HEK293 (cell line): ENCODE results near the gene NTN4.
"Not testable (repeated sequence)": the region's sequence is repeated elsewhere in the genome, so short reads cannot be mapped to it uniquely, and the experiment has no call there.

Experiments used
- CTCF ChIA-PET: fragments of 350-600 bp; formaldehyde crosslinking; extraction: SDS; loops from one replicate; lab custom pipeline; 2021; ENCODE audit warnings: antibody characterized with exemption; lab: Yijun Ruan, JAX
- POLR2A ChIA-PET: fragments of 300-600 bp; formaldehyde crosslinking; extraction: SDS; loops from one replicate; lab custom pipeline; 2020; ENCODE audit warnings: antibody characterized with exemption, inconsistent platforms; lab: Yijun Ruan, JAX
- H3K27ac ChIP-seq: fragments of 200-500 bp; sonication (Bioruptor generic); 2 replicates; pipeline ENCODE4 v1.5.1; 2014; ENCODE audit warnings: low read depth, low read length, control low read depth, inconsistent platforms; ENCODE audit errors: extremely low read depth
- H3K36me3 ChIP-seq, 2 experiments: fragments of 200-500 bp in 1 of 2; sonication (Bioruptor generic) in 1 of 2; 1 replicate in 1 of 2; 2 replicates in 1 of 2; pipeline ENCODE4 v1.5.1; 2014 to 2017; ENCODE audit warnings: inconsistent platforms in 2 of 2, low read length in 2 of 2; ENCODE audit not compliant: control insufficient read depth in 2 of 2, insufficient read depth in 1 of 2
- H3K4me1 ChIP-seq: fragments of 200-500 bp; sonication (Bioruptor generic); 2 replicates; pipeline ENCODE4 v1.5.1; 2014; ENCODE audit warnings: mild to moderate bottlenecking, low read length, inconsistent platforms; ENCODE audit not compliant: control insufficient read depth, insufficient read depth
- H3K4me3 ChIP-seq: 2 replicates; pipeline ENCODE4 v1.5.1; 2011; ENCODE audit warnings: low read depth, mild to moderate bottlenecking, control low read depth, low read length, moderate library complexity
- H3K9me3 ChIP-seq: fragments of 200-500 bp; sonication (Bioruptor generic); 2 replicates; pipeline ENCODE4 v1.5.1; 2014; ENCODE audit warnings: low read depth, low read length, inconsistent platforms; ENCODE audit not compliant: control insufficient read depth, insufficient read depth
- GLIS2 ChIP-seq: fragments of 450-650 bp; formaldehyde crosslinking; IDR thresholded peaks from 2 replicates; pipeline ENCODE4 v1.5.1; 2016; ENCODE audit warnings: missing biosample characterization, missing genetic modification characterization
- HOXA7 ChIP-seq: sonication (generic); formaldehyde crosslinking; IDR thresholded peaks from 2 replicates; pipeline ENCODE4 v1.8.1; 2022; ENCODE audit warnings: missing genetic modification reagents, borderline replicate concordance
- IKZF3 ChIP-seq: fragments of 450-650 bp; IDR thresholded peaks from 2 replicates; pipeline ENCODE4 v1.5.0; 2018; ENCODE audit warnings: missing biosample characterization, mild to moderate bottlenecking, missing genetic modification characterization, moderate library complexity
- KLF9 ChIP-seq: fragments of 450-650 bp; formaldehyde crosslinking; IDR thresholded peaks from 2 replicates; pipeline ENCODE4 v1.5.1; 2016; ENCODE audit warnings: missing biosample characterization, missing genetic modification characterization, low read depth
- SCRT1 ChIP-seq: fragments of 450-650 bp; formaldehyde crosslinking; IDR thresholded peaks from 2 replicates; pipeline ENCODE4 v1.5.1; 2016; ENCODE audit warnings: missing biosample characterization, missing genetic modification characterization, borderline replicate concordance
- YY2 ChIP-seq: fragments of 450-650 bp; formaldehyde crosslinking; IDR thresholded peaks from 2 replicates; pipeline ENCODE4 v1.5.1; 2016; ENCODE audit warnings: missing biosample characterization, missing genetic modification characterization
- ZBTB7A ChIP-seq: fragments of 450-650 bp; formaldehyde crosslinking; IDR thresholded peaks from 2 replicates; pipeline ENCODE4 v1.5.1; 2016; ENCODE audit warnings: low read depth, missing biosample characterization, missing genetic modification characterization
- ZFP3 ChIP-seq: fragments of 450-650 bp; formaldehyde crosslinking; IDR thresholded peaks from 2 replicates; pipeline ENCODE4 v1.5.1; 2016; ENCODE audit warnings: low read depth, missing biosample characterization, missing genetic modification characterization
- ZNF175 ChIP-seq: fragments of 450-650 bp; formaldehyde crosslinking; IDR thresholded peaks from 2 replicates; pipeline ENCODE4 v1.5.1; 2016; ENCODE audit warnings: missing biosample characterization, missing genetic modification characterization
- ZNF211 ChIP-seq: fragments of 450-650 bp; formaldehyde crosslinking; IDR thresholded peaks from 2 replicates; pipeline ENCODE4 v1.5.1; 2016; ENCODE audit warnings: low read depth, missing biosample characterization, missing genetic modification characterization
- ZNF24 ChIP-seq: fragments of 450-650 bp; formaldehyde crosslinking; IDR thresholded peaks from 2 replicates; pipeline ENCODE4 v1.5.1; 2016; ENCODE audit warnings: missing biosample characterization, missing genetic modification characterization
- ZNF274 ChIP-seq, 2 experiments: fragments of 200-500 bp in 1 of 2; fragments of 450-650 bp in 1 of 2; sonication (Bioruptor generic) in 1 of 2; formaldehyde crosslinking in 1 of 2; IDR thresholded peaks; 2 replicates each; pipeline versions ENCODE4 v1.5.1 to v1.6.1; 2014 to 2016; ENCODE audit warnings: borderline replicate concordance in 1 of 2, inconsistent platforms in 1 of 2, low read length in 1 of 2, missing biosample characterization in 1 of 2, missing genetic modification characterization in 1 of 2
- ZNF335 ChIP-seq: fragments of 450-650 bp; formaldehyde crosslinking; conservative IDR thresholded peaks from 2 replicates; pipeline ENCODE4 v1.5.1; 2016; ENCODE audit warnings: missing biosample characterization, missing genetic modification characterization
- ZNF394 ChIP-seq: fragments of 450-650 bp; formaldehyde crosslinking; IDR thresholded peaks from 2 replicates; pipeline ENCODE4 v1.5.1; 2016; ENCODE audit warnings: missing biosample characterization, missing genetic modification characterization, mild to moderate bottlenecking, moderate library complexity, borderline replicate concordance
- ZNF404 ChIP-seq: fragments of 450-650 bp; formaldehyde crosslinking; IDR thresholded peaks from 2 replicates; pipeline ENCODE4 v1.5.1; 2017; ENCODE audit warnings: missing biosample characterization, missing genetic modification characterization
- ZNF416 ChIP-seq: fragments of 450-650 bp; formaldehyde crosslinking; IDR thresholded peaks from 2 replicates; pipeline ENCODE4 v1.5.1; 2016; ENCODE audit warnings: missing biosample characterization, missing genetic modification characterization
- ZNF433 ChIP-seq: fragments of 450-650 bp; formaldehyde crosslinking; IDR thresholded peaks from 2 replicates; pipeline ENCODE4 v1.5.1; 2016; ENCODE audit warnings: missing biosample characterization, missing genetic modification characterization, low read depth
- ZNF501 ChIP-seq: fragments of 450-650 bp; formaldehyde crosslinking; IDR thresholded peaks from 2 replicates; pipeline ENCODE4 v1.5.1; 2016; ENCODE audit warnings: missing biosample characterization, missing genetic modification characterization
- ZNF521 ChIP-seq: fragments of 450-650 bp; formaldehyde crosslinking; IDR thresholded peaks from 2 replicates; pipeline ENCODE4 v1.5.1; 2017; ENCODE audit warnings: missing biosample characterization, mild to moderate bottlenecking, missing genetic modification characterization
- ZNF560 ChIP-seq: fragments of 450-650 bp; formaldehyde crosslinking; IDR thresholded peaks from 2 replicates; pipeline ENCODE4 v1.5.1; 2017; ENCODE audit warnings: missing biosample characterization, missing genetic modification characterization, borderline replicate concordance
- ZNF600 ChIP-seq: fragments of 450-650 bp; formaldehyde crosslinking; IDR thresholded peaks from 2 replicates; pipeline ENCODE4 v1.5.1; 2016; ENCODE audit warnings: missing biosample characterization, missing genetic modification characterization
- TF ChIP-seq, protein P1 (sequence below): fragments of 450-650 bp; formaldehyde crosslinking; IDR thresholded peaks from 2 replicates; pipeline ENCODE4 v1.5.1; 2016; ENCODE audit warnings: missing biosample characterization, missing genetic modification characterization

The NTN4 gene

DNA sequence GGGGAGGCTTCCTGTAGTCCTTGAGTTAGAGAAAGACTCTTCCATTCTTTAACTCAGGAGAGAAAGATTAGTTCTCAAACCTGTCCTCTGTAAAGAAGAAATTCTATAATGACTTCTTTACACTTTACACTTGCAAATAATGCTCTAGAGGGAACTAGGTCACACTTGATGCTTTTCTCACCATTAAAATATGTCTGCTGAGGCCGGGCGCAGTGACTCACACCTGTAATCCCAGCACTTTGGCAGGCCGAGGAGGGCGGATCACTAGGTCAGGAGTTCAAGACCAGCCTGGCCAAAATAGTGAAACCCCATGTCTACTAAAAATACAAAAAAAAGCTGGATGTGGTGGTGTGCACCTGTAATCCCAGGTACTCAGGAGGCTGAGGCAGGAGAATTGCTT lies 6.3 kb downstream of the NTN4 start:
- no peak overlapping the region for H3K27ac ChIP-seq

DNA sequence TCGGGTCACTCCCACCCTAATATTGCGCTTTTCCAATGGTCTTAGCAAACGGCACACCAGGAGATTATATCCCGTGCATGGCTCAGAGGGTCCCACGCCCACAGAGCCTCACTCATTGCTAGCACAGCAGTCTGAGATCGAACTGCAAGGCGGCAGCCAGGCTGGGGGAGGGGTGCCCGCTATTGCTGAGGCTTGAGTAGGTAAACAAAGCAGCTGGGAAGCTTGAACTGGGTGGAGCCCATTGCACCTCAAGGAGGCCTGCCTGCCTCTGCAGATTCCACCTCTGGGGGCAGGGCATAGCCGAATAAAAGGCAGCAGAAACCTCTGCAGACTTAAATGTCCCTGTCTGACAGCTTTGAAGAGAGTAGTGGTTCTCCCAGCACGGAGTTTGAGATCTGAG lies 15.1 kb downstream of the NTN4 start:
- H3K27ac ChIP-seq, POLR2A ChIA-PET, H3K4me3 ChIP-seq, H3K9me3 ChIP-seq, H3K36me3 ChIP-seq, H3K4me1 ChIP-seq: not testable (repeated sequence)
- CTCF ChIA-PET: interaction anchor here (0.6 kb wide), 1 partner anchor 1633 kb away, joined by 3 read pairs; no protein-coding TSS in a partner anchor

More for the DNA sequence above, 6.3 kb downstream of the NTN4 start:
- H3K9me3 ChIP-seq: no peaks in the 10 kb centered on the region
- no peak overlapping the region for H3K4me3 ChIP-seq
- no peak for TF ChIP-seq ZBTB7A (tag by site-specific recombination)
- no peak for TF ChIP-seq HOXA7 (CRISPR knock-in tag)
- TF ChIP-seq ZNF501: no peak
- no peak for TF ChIP-seq ZNF433
- TF ChIP-seq KLF9: no peak
- TF ChIP-seq ZNF211: no peak
- no peak for TF ChIP-seq YY2 (tag by site-specific recombination)
- peaks cover 0 to 3% of the 10 kb centered on the region in 2 experiments; a peak in 2 of 3 replicates for H3K36me3 ChIP-seq
- CTCF ChIA-PET: no interaction called here
- H3K4me1 ChIP-seq: peaks cover 10% of the 10 kb centered on the region
- POLR2A ChIA-PET: no interaction called here

DNA sequence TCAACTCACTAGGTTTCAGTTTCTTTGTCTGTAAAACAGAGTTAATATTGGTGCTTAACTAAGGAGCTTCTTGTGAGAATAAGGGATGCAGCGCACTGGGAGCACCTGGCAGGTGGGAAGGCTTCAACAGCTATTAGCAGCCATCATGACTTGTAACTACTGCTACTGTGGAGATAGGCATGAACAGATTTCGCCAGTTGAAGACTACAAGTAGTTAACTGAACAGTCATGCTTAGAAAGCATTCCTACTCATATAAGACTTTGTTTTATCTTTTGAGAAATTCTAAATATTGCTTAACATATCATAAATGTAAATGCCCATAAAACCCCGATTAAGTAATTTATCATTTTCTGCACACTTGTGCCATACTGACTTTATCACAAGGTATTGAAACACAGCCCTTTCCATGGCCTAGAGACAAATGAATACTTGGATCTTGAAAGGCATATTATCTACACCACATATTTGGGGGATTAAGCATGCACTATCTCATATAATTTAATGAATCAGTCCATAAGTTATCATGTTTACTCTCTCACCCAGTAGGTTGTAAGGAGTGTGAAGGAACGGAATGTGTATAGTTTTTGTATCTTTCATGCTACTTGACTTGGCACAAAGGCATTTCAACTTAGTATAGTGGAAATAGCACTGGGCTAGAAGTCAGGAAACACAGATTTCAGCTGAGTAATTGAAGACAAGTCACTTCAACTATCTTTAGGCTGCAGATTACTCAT lies 16.1 kb downstream of the NTN4 start:
- TF ChIP-seq ZNF560: no peak
- no peak for TF ChIP-seq ZNF600
- TF ChIP-seq ZNF175 (tag by site-specific recombination): no peak
- no peak for TF ChIP-seq ZNF404 (tag by site-specific recombination)
- no peak for TF ChIP-seq GLIS2 (tag by site-specific recombination)
- no peak for TF ChIP-seq ZNF521 (tag by site-specific recombination)
- TF ChIP-seq ZNF394 (tag by site-specific recombination): no peak
- TF ChIP-seq ZFP3 (tag by site-specific recombination): no peak
- TF ChIP-seq ZNF416: no peak
- Histone ChIP-seq H3K9me3 (no peaks in the 10 kb centered on the region), H3K36me3 (no peaks in the 10 kb centered on the region), H3K4me1 (no peaks in the 10 kb centered on the region), H3K4me3 (no peak overlapping the region), H3K27ac (no peak overlapping the region)
- CTCF ChIA-PET: interaction anchor here (0.6 to 1.6 kb wide), 4 partner anchors 11 to 1170 kb away, joined by 3 to 7 read pairs (median 3); no protein-coding TSS in a partner anchor
- POLR2A ChIA-PET: no interaction called here

DNA sequence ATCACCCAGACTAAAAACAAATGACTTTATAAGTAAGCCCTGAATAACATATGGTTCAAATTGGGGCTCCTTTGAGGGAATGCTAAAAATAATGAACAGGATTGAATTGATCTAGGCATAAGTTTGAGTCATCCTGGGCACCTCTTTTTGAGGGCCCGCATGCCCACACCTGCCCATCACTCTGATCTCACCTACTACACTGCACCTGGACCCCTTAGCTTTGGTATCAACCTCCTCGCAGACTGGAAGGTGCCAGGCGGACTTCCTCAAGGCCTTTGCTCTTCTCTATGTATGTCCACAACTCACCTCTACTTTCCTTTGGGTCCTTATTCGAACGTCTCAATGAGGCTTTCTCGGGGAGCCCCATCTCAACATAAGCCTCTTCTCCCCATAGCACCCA lies 17.2 kb downstream of the NTN4 start:
- no peak overlapping the region for H3K4me3 ChIP-seq
- POLR2A ChIA-PET: no interaction called here
- CTCF ChIA-PET: interaction anchor here (1.6 kb wide), 1 partner anchor 10 kb away, joined by 3 read pairs; no protein-coding TSS in a partner anchor
- H3K36me3 ChIP-seq: no peaks in the 10 kb centered on the region
- H3K27ac ChIP-seq: no peak overlapping the region
- H3K4me1 ChIP-seq: no peaks in the 10 kb centered on the region
- no peaks in the 10 kb centered on the region for H3K9me3 ChIP-seq
- TF ChIP-seq YY2 (tag by site-specific recombination) (no peak), ZNF335 (tag by site-specific recombination) (no peak), SCRT1 (tag by site-specific recombination) (no peak), IKZF3 (no peak), ZNF274 (IDR thresholded peaks at IDR 0.05; ENCODE audit: low read length) (no peak), ZNF274 (tag by site-specific recombination; IDR thresholded peaks at IDR 0.05; ENCODE audit: borderline replicate concordance) (no peak), ZNF24 (no peak)
- TF ChIP-seq, protein P1, sequence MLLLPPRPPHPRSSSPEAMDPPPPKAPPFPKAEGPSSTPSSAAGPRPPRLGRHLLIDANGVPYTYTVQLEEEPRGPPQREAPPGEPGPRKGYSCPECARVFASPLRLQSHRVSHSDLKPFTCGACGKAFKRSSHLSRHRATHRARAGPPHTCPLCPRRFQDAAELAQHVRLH (tag by site-specific recombination): no peak
